Retinal pigment epithelial cell (primary cell): Measurements from ENCODE around the gene KRTAP5-10.
"Not testable (repeated sequence)": the region's sequence is repeated elsewhere in the genome, so short reads cannot be mapped to it uniquely, and the experiment has no call there.

Experiments used
- DNase-seq: peaks from one replicate; pipeline ENCODE4 v3.0.0-alpha.2; 2010; ENCODE audit warnings: low read depth
- H3K4me3 ChIP-seq: 2 replicates; pipeline ENCODE4 v1.5.1; 2011; ENCODE audit warnings: mild to moderate bottlenecking, low read length, control low read depth, moderate library complexity
- CTCF ChIP-seq: conservative IDR thresholded peaks from 2 replicates; pipeline ENCODE4 v1.5.1; 2011; ENCODE audit warnings: low read depth, low read length, control low read depth, inconsistent platforms

The KRTAP5-10 gene

DNA sequence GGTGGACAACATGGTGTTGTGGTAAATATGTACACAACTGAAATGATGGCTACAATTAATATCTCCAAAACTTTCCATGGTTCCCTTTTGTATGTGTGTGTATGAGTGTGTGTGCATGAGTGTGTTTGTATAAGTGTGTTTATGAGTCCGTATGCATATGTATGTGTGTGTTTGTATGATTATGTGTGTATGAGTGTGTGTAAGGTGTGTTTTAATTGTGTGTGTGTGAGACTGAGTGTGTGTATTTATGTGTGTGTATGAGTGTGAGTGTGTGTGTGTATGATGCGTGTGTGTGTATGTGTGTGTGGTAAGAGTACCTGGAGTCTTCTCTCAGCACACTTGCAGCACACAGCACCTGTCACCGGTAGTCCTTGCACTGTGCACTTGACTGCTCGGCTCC lies 9.3 kb upstream of the KRTAP5-10 start:
- no peak overlapping the region for H3K4me3 ChIP-seq
- no peak for DNase-seq
- TF ChIP-seq CTCF, result no peak

DNA sequence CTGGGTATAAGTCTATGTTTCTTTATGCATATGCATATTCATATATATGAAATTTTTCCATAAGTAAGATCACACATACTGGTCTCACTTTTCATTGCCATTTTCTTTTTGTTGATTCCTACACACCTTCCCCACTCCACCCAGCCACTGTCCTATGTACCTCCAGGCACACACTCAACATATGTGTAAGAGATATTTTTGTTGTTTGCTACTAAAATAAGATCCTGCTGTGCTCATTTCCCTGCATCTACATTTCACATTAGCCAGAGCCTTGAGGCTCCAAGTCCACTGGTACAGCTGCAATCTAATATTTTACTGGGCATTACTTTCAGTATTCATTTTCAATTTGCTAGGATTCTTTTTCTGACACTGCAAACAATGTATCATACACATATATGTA lies 8.1 kb upstream of the KRTAP5-10 start:
- no peak overlapping the region for H3K4me3 ChIP-seq
- TF ChIP-seq CTCF, result no peak
- no peak for DNase-seq

DNA sequence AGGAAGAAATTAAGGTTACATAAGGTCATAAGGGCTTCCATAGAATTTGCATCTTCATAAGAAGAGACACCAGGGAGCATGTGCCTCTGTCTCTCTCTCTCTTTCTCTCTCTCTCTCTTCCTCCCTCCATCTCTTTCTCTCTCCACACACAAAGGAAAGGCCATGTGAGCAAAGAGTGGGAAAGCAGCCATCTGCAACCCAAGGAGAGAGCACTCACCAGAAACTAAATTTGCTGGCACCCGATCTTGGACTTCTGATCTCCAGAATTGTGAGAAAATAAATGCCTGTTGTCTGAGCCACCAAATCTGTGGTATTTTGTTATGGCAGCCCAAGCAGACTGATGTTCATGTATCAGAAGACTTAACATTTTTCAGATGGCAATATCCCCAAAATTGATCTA lies 6.4 kb upstream of the KRTAP5-10 start:
- no peak overlapping the region for H3K4me3 ChIP-seq
- TF ChIP-seq CTCF, result no peak
- DNase-seq, result no peak

DNA sequence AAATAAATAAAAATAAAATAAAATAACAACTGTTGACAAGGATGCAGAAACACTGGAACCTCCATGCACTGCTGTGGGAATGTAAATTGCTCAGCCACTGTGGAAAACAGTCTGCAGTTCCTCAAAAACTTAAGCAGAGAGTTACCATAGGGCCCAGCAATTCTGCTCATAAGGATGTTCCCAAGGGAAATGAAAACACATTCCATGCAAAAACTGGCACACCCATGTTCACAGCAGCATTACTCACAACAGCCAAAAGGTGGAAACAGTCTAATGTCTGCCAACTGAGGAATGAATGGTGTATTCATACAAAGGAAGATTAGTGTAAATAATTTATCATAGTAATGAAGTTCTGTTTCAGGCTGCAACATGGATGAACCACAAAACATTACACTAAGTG lies 3.2 kb upstream of the KRTAP5-10 start:
- no peak for DNase-seq
- TF ChIP-seq CTCF, result no peak
- H3K4me3 ChIP-seq, result no peak overlapping the region

- TF ChIP-seq CTCF, result peak; percentile 23
- no peak for DNase-seq
- no peak overlapping the region for H3K4me3 ChIP-seq
Measured at GRCh38 chr11:71563406-71563805, 2.0 kb upstream of the KRTAP5-10 start.

DNA sequence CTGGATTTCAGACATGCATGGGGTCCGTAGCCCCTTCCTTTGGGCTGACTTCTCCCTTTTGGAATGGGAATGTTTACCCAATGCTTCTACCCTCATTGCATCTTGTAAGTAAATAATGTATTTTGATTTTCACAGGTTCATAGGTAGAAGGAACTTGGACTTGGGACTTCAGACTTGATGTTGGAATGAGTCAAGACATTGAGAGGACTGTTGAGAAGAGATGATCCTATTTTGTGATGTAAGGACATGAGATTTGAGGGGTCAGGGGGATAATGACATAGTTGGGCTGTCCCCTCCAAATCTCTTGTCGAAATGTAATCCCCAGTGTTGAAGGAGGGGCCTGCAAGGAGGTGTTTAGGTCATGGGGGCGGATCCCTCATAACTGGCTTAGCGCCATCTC lies 933 bp upstream of the KRTAP5-10 start:
- H3K4me3 ChIP-seq, result no peak overlapping the region
- no peak for TF ChIP-seq CTCF
- no peak for DNase-seq

- no peak for DNase-seq
- H3K4me3 ChIP-seq, result no peak overlapping the region
- no peak for TF ChIP-seq CTCF
Measured at GRCh38 chr11:71566081-71566620, 788 bp downstream of the KRTAP5-10 start.

- DNase-seq, H3K4me3 ChIP-seq: not testable (repeated sequence)
Measured at GRCh38 chr11:71566626-71567599, 1.6 kb downstream of the KRTAP5-10 start.

DNA sequence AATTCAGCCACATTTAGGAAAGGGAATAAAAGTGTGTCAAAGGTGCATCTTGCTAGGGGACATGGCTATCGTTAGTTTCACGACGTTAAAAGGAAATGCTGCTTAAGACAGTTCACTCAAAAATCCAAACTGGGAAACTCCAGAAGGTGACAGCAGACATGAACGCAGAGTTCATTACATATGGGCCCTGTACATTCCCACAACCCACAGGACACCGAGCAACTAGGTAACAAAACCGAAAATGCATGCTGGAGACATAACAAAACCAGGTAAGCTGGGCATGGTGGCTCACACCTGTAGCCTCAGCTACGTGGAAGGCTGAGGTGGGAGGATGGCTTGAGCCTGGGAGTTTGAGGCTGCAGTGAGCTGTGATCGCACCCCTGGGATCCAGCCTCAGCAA lies 2.3 kb downstream of the KRTAP5-10 start:
- not testable (repeated sequence) for DNase-seq, H3K4me3 ChIP-seq
